Inflammatory macrophage (primary cell): ENCODE measurements around the gene RCL1.
A peak's percentile ranks its signal among the peaks of the same experiment; 100 is the strongest.
"Not testable (repeated sequence)": the region's sequence is repeated elsewhere in the genome, so short reads cannot be mapped to it uniquely, and the experiment has no call there.

Experiments
- DNase-seq, 2 donors: peaks; one replicate each; pipeline ENCODE4 v3.0.0-alpha.2; 2020 to 2022
- total RNA-seq, 18 experiments: gene quantifications; one replicate each; lab custom pipeline; 2026; ENCODE audit warnings: mixed read lengths in 6 of 18, inconsistent platforms in 2 of 18; lab: John Stamatoyannopoulos, UW

The RCL1 gene
- total RNA-seq = 3.1 to 19.7 (median 13.3) reads per million in 18 experiments

- DNase-seq = peak; percentile 97
Measured at GRCh38 chr9:4792572-4793458, at the start of gene RCL1. Gene RCL1 (plus strand): TSS chr9:4792944. CDS start chr9:4793092, 148 bp downstream.

- no peak for DNase-seq
Measured at GRCh38 chr9:4743131-4743875, 49.4 kb upstream of the RCL1 start.

- DNase-seq = no peak
Measured at GRCh38 chr9:4746278-4747030, 46.3 kb upstream of the RCL1 start.

- no peak for DNase-seq
Measured at GRCh38 chr9:4748612-4749011, 44.1 kb upstream of the RCL1 start.

- peak; percentile 42 to 75 for DNase-seq
Measured at GRCh38 chr9:4750023-4750673, 42.6 kb upstream of the RCL1 start.

GRCh38 chr9:4754530-4754929 is 38.2 kb upstream of the RCL1 start:
- DNase-seq = not testable (repeated sequence)

- no peak for DNase-seq
Measured at GRCh38 chr9:4755026-4755609, 37.6 kb upstream of the RCL1 start.

GRCh38 chr9:4756420-4756819 is 36.3 kb upstream of the RCL1 start:
- no peak for DNase-seq

GRCh38 chr9:4760122-4760521 is 32.6 kb upstream of the RCL1 start:
- peak; percentile 81 to 83 for DNase-seq

GRCh38 chr9:4762108-4762885 is 30.4 kb upstream of the RCL1 start:
- DNase-seq = peak; percentile 37 to 64

- peak; percentile 87 to 94 for DNase-seq
Measured at GRCh38 chr9:4762886-4763541, 29.7 kb upstream of the RCL1 start.

- DNase-seq = no peak
Measured at GRCh38 chr9:4764033-4764432, 28.7 kb upstream of the RCL1 start.

GRCh38 chr9:4768681-4769080 is 24.1 kb upstream of the RCL1 start:
- DNase-seq = no peak

- peak in 1 of 2 donors; percentile 19 for DNase-seq
Measured at GRCh38 chr9:4769321-4770080, 23.2 kb upstream of the RCL1 start.

- no peak for DNase-seq
Measured at GRCh38 chr9:4771788-4772187, 21.0 kb upstream of the RCL1 start.

GRCh38 chr9:4774209-4774608 is 18.5 kb upstream of the RCL1 start:
- DNase-seq = no peak

- not testable (repeated sequence) for DNase-seq
Measured at GRCh38 chr9:4774958-4775357, 17.8 kb upstream of the RCL1 start.

- DNase-seq = no peak
Measured at GRCh38 chr9:4780651-4781050, 12.1 kb upstream of the RCL1 start.

- no peak for DNase-seq
Measured at GRCh38 chr9:4781408-4781807, 11.3 kb upstream of the RCL1 start.

GRCh38 chr9:4783191-4783590 is 9.6 kb upstream of the RCL1 start:
- DNase-seq = not testable (repeated sequence)
